NCI-H1105 (cell line): ENCODE data around the gene FRMD4A.

Source experiments
- DNase-seq: peaks from one replicate; lab custom pipeline; 2025; lab: John Stamatoyannopoulos, UW

FRMD4A gene

GRCh38 chr10:14330388-14331061 lies at the start of gene FRMD4A:
FRMD4A (minus strand) TSS chr10:14330924.
- DNase-seq = no peak

DNA sequence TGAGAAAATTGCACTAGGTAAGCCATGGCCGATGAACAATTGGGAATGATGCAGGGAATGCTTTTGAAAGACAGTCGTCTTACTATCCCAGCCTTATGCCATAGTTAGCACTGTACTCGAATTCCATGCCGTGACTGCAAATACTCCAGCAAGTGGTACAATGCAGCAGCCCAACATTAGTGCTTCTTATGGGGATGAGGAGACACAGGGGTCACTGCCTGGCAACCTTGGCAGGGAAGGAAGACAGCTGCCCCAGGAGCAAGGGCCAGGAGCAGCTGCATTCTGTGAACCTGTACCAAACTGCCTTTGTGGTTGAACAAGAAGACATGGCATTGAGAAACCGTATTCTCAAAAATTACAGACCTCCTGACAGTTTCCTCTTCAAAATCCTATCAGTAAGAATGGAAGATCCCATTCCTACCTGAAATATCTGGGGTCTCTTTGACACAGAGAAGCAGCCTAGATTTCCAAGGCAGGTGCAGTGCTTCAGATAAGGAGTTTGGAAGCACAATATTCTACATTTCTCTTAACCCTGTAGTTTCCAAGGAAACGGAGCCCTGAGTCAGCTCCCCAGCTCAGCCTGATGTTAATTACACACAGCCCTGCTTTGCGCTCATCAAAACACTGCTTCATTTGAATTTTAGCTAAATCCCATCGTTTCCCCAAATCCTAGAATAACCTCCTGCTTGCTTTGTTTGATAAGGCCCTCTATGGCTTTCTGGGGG lies 49.0 kb upstream of the FRMD4A start:
- DNase-seq = no peak

DNA sequence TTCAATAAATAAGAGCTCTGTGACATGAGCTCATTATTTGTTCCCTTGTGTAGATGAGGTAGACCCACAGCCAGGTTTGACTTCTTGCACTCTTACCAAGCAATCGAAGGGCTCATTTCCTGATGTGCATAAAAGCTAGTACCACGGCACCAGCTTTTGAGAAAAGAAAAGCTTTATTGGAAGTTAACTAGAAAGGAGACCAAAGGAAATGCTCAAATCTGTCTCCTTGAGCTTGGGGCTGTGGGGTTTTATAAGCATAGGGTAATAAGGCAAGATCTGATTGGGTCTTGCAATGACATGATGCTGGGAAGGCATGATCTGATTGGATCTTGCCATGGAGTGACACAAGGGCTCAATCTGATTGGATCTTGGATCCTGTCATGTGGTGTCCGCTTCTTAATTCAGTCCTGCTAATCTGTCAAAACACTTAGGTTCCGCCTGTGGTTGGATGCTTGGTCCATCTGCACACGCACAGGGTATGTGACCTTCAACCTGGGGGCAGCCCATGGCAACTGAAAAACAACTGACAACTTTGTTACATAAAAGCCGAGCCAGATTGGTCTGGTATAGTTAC lies 47.8 kb upstream of the FRMD4A start:
- no peak for DNase-seq

DNA sequence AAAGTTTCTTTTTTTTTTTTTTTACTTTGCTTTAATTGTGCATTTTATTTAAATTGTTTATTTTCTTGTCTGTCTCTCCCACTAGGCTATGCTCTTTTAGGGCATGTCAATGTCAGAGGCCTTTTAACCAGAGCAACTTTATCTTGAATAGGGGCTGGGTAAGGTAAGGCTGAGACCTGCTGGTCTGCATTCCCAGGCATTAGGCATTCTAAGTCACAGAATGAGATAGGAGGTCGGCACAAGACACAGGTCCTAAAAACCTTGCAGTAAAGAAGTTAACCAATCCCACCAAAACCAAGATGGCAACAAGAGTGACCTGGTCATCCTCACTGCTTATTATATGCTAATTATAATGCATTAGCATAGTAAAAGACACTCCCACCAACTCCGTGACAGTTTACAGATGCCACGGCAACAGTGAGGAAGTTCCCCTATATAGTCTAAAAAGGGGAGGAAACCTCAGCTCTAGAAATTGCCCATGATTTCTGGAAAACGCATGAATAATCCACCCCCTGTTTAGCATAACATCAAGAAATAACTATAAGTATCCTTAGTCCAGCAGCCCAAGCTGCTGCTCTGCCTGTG lies 47.0 kb upstream of the FRMD4A start:
- DNase-seq = no peak

DNA sequence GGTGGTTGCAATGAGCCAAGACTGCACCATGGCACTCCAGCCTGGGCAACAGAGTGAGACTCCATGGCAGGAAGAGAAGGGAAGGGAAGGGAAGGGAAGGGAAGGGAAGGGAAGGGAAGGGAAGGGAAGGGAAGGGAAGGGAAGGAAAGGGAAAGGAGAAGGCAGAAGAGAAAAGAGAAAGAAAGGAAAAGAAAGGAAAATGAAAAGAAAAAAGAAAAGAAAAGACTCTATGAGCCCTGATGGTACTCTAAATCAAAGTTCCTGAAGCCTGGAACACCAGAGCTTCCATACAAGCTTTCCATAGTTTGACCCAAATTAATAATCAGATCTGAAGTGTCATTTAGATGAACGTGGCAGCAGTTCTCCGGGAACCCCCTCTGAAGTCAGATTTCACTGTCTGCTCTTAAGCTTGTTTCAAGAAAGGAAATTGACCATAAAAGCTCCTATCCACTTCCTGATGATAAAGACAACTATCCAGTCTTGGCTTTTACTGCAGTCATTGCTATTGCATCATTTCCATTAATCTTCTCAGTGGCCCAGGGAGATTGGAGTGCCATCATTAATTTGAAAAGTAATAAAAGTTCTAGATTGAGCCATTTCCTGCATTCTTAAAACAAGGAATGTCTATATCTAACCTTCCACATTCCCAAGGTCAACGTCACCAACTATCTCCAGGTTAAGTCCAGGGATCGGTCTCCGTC lies 44.2 kb upstream of the FRMD4A start:
- no peak for DNase-seq

GRCh38 chr10:14372606-14373005 lies 41.9 kb upstream of the FRMD4A start:
- DNase-seq = no peak

DNA sequence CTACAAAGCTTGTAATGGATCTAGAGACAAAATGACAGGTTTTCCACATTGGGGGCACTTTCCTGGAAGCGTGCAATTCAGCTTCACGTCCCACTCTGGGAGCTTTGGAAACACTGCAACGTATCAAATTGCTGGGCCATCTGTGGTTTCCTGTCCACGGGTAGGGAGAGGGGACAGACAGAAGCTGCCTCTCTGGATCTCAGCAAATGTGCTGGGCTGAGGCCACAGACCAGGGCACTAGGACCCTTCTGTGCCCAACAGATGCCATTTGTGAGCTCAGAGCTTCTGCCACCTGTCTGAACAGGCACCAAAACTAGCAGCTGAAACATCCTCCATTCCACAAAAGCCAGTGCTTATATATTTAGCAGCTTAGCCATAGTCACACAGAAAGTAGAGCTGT lies 40.9 kb upstream of the FRMD4A start:
- no peak for DNase-seq

- DNase-seq = no peak
Measured at GRCh38 chr10:14370894-14371293, 40.2 kb upstream of the FRMD4A start.

- no peak for DNase-seq
Measured at GRCh38 chr10:14369906-14370305, 39.2 kb upstream of the FRMD4A start.

GRCh38 chr10:14366760-14367159 lies 36.0 kb upstream of the FRMD4A start:
- no peak for DNase-seq

DNA sequence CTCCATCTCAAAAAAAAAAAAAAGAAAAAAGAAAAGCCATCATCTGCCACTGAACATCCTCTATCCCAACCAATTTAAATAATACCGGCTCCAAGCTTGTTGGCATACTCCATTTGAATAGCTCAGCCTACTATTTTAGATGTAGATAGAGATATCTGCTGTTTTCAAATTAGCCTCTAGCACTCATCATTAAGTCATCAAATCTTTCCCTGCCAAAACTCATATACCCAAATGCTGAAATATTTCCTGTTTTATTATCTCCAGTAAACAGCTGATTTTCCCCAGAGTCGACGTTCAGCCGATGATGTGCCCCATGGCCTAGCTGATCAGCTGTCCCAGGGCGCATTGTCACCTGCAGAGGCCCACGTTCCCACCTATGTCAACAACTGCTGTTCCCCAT lies 34.5 kb upstream of the FRMD4A start:
- DNase-seq = no peak

- DNase-seq = no peak
Measured at GRCh38 chr10:14362104-14362503, 31.4 kb upstream of the FRMD4A start.

GRCh38 chr10:14360961-14361360 lies 30.2 kb upstream of the FRMD4A start:
- no peak for DNase-seq

GRCh38 chr10:14360515-14360914 lies 29.8 kb upstream of the FRMD4A start:
- DNase-seq = no peak

DNA sequence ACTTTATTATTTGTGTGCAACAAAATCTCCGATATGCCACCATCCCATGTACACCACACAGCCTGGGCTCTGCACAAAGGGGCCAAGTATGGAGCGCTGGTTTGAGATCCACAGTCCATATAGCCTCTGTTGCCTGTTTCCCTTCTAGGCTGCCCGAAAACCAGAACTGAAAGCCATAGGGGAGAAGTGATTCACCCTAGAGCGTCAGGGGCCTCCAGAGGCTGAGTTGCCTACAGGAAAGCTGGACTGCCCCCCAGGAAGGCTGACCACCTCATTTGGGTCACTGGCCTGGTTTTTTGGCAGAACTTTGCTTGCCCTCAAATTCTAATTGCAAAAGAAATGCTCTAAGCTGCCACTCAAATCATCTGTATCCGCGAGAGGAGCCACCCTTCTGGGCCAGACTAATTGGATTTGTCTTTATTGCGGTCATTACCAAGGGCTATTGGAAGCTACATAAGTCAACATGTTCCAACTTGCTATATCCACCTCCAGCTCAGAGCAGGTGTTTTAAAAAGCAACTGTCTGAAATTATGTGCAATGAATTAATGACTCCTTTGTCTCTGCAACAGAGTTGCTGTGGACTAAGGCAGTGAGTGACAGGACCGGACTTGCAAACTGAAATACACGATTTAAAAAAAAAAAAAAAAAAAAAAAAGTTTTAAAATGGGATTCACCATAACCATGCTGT lies 28.3 kb upstream of the FRMD4A start:
- DNase-seq = peak; percentile 72

GRCh38 chr10:14356921-14357320 lies 26.2 kb upstream of the FRMD4A start:
- no peak for DNase-seq

DNA sequence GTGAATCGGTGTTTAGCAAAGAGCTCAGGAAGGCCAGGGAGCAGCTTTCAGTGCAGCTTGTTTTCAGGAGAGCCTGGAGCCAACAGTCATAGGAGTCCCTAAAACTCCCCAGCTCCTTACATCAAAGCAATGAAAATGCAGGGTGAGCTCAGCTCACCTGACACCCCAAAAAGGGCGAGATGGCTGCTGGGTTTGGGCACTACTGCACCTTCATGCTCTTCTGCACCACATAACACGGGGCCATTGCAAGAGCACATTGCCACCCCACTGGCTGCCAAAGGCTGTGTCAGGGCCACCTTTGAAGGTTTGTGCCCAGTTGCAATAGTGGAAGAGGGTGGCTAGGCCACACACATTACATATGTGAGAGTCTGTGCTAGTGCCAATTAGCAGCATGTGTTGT lies 25.0 kb upstream of the FRMD4A start:
- DNase-seq = no peak

- no peak for DNase-seq
Measured at GRCh38 chr10:14353291-14353913, 22.7 kb upstream of the FRMD4A start.

DNA sequence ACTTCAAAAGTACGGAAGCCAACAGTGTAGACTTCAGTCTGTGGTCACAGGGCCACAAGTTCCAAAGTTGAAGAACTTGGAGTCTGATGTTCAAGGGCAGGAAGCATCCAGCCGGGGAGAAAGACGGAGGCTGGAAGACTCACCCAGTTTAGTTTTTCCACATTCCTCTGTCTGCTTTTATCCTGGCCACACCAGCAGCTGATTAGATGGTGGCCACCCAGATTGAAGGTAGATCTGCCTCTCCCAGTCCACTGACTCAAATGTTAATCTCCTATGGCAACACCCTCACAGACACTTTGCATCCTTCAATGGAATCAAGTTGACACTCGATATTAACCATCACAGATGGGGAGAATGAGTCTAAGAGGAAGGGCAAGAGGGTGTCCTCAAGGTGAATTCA lies 19.3 kb upstream of the FRMD4A start:
- no peak for DNase-seq

DNA sequence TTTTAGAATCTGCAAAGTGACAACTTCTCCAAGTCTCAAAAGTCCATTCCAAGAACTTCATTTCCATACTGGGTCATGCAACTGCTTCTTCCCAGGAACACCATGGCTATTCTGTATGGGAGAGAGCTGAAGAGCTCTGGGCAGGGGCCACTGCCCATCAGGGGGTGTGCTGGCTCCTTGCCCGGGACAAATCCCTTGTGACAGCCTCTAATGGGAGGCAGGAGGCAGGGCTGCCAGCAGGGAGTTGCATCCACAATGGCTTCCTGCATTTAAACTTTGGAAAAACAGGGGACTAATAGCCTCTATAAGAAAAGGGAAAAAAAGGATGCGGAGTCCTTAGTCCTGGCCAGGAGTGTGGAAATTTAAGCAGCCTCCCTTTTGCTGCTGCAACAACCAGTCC lies 18.4 kb upstream of the FRMD4A start:
- no peak for DNase-seq

DNA sequence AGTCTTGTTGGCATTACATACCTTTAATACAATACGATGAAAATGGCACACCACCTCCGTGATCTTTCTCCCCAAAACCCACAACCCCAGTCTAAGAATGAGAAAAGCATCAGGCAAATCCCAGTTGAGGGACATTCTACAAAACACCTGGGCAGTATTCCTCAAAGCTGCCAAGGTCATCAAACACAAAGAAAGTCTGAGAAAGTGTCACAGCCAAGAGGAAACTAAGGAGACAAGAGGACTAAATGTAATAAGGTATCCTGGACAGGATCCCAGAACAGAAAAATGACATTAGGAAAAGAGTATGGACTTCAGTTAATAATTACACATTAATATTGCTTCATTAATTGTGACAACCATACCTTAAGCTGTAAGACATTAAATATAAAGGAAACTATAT lies 14.5 kb upstream of the FRMD4A start:
- no peak for DNase-seq
